HepG2 (cell line): ENCODE measurements around the gene NFATC3. TPM values are rescaled to one million over a fixed set of nuclear protein-coding genes. Genes with fewer than 3 reads are reported as not detected.

Experiments used
- AHDC1 ChIP-seq: sonication (generic); formaldehyde crosslinking; IDR thresholded peaks from 2 replicates; pipeline ENCODE4 v1.5.1; 2020; ENCODE audit warnings: mild to moderate bottlenecking, missing genetic modification reagents, borderline replicate concordance
- DNMT3B ChIP-seq: conservative IDR thresholded peaks from 2 replicates; pipeline ENCODE4 v1.6.1; 2016; ENCODE audit warnings: missing biosample characterization, control low read depth
- ELF1 ChIP-seq: sonication (generic); formaldehyde crosslinking; IDR thresholded peaks from 2 replicates; pipeline ENCODE4 v1.4.0; 2020; ENCODE audit warnings: missing genetic modification reagents
- FOXK1 ChIP-seq: sonication (generic); formaldehyde crosslinking; IDR thresholded peaks from 2 replicates; pipeline ENCODE4 v1.4.0; 2020; ENCODE audit warnings: low read depth, missing genetic modification reagents, borderline replicate concordance
- JUND ChIP-seq: sonication (generic); formaldehyde crosslinking; IDR thresholded peaks from 2 replicates; pipeline ENCODE4 v1.8.0; 2022; ENCODE audit warnings: mild to moderate bottlenecking, missing genetic modification reagents
- KIAA2018 ChIP-seq: sonication (generic); formaldehyde crosslinking; IDR thresholded peaks from 2 replicates; pipeline ENCODE4 v1.5.0; 2020; ENCODE audit warnings: mild to moderate bottlenecking, missing genetic modification reagents, borderline replicate concordance
- LRRFIP1 ChIP-seq: sonication (generic); formaldehyde crosslinking; conservative IDR thresholded peaks from 2 replicates; pipeline ENCODE4 v1.4.0; 2020; ENCODE audit warnings: missing genetic modification reagents
- NKX3-1 ChIP-seq: sonication (generic); formaldehyde crosslinking; IDR thresholded peaks from 2 replicates; pipeline ENCODE4 v1.5.0; 2020; ENCODE audit warnings: missing genetic modification reagents
- PLRG1 ChIP-seq: fragments of 450-650 bp; conservative IDR thresholded peaks from 2 replicates; pipeline ENCODE4 v1.6.1; 2016
- SIX1 ChIP-seq: sonication (generic); formaldehyde crosslinking; IDR thresholded peaks from 2 replicates; pipeline ENCODE4 v1.4.0; 2020; ENCODE audit warnings: missing genetic modification reagents, borderline replicate concordance
- SOX5 ChIP-seq: IDR thresholded peaks from 2 replicates; pipeline ENCODE4 v1.6.1; 2016; ENCODE audit warnings: borderline replicate concordance
- ZFX ChIP-seq: sonication (generic); formaldehyde crosslinking; IDR thresholded peaks from 2 replicates; pipeline ENCODE4 v1.4.0; 2020; ENCODE audit warnings: mild to moderate bottlenecking, low read depth, missing genetic modification reagents, moderate library complexity
- ZNF737 ChIP-seq: sonication (generic); formaldehyde crosslinking; IDR thresholded peaks from 2 replicates; pipeline ENCODE4 v1.5.0; 2020; ENCODE audit warnings: missing genetic modification reagents, mild to moderate bottlenecking, borderline replicate concordance
- polyA plus RNA-seq, 8 experiments: library from polyadenylated mRNA; depleted of rRNA in 3 of 8; stranded (reverse) in 7 of 8; unstranded in 1 of 8; fragments of >200 nt; fragmentation: Illumina TruSeq in 4 of 8; extraction: Trizol in 4 of 8; gene quantifications; 2 replicates each; pipeline versions ENCODE4 v1.2.1 to v1.2.3, GENCODE V29; 2011 to 2016; ENCODE audit warnings: low read depth in 4 of 8, missing spikeins in 1 of 8, mixed read lengths in 1 of 8; ENCODE audit not compliant: insufficient read depth in 1 of 8
- total RNA-seq, 5 experiments: library from RNA; depleted of rRNA; stranded (reverse); fragments of >200 nt; fragmentation: Illumina TruSeq; extraction: Trizol; gene quantifications; 2 replicates each; pipeline ENCODE4 v1.2.3, GENCODE V29; 2016; ENCODE audit warnings: low read depth in 1 of 5

The NFATC3 gene
- total and polyA plus RNA-seq, 2 of the 13 experiments (the other 11 are each of a cell fraction or from before 2014, with no cell fraction given), result 52.6 to 62.7 TPM

- TF ChIP-seq AHDC1 (peak; percentile 81), SOX5 (CRISPR knock-in tag) (peak; percentile 87; the same call in 1 of the 2 replicates), FOXK1 (CRISPR knock-in tag) (peak; percentile 99), JUND (CRISPR knock-in tag) (0 out of 2 replicates have a peak, but pooled peaks have one; percentile 16), LRRFIP1 (no peak), KIAA2018 (CRISPR knock-in tag) (no peak), ZNF737 (CRISPR knock-in tag) (no peak), ZFX (CRISPR knock-in tag) (peak; percentile 94), DNMT3B (CRISPR knock-in tag) (no peak), SIX1 (CRISPR knock-in tag) (peak; percentile 50), ELF1 (CRISPR knock-in tag) (peak; percentile 71), PLRG1 (no peak), NKX3-1 (CRISPR knock-in tag) (peak; percentile 91)
These were observed 5.4 kb upstream of the NFATC3 start (continued) for GRCh38 chr16:68079626-68080344.
